Parathyroid adenoma (tissue), 2 donors: Measurements from ENCODE around the gene PTGES3L.
A peak's percentile ranks its signal among the peaks of the same experiment; 100 is the strongest.

Experiments
- H2AFZ ChIP-seq: fragments of 300-600 bp; sonication (generic); one replicate; pipeline ENCODE4 v1.7.0; 2017; ENCODE audit warnings: antibody characterized with exemption, mild to moderate bottlenecking
- H3K27ac ChIP-seq: fragments of 300-600 bp; sonication (generic); one replicate; pipeline ENCODE4 v1.7.0; 2017
- H3K27me3 ChIP-seq: fragments of 300-600 bp; sonication (generic); one replicate; pipeline ENCODE4 v1.7.0; 2017; ENCODE audit warnings: low read length; ENCODE audit not compliant: control insufficient read depth, insufficient read depth
- H3K36me3 ChIP-seq: fragments of 300-600 bp; sonication (generic); one replicate; pipeline ENCODE4 v1.7.0; 2017; ENCODE audit warnings: low read length; ENCODE audit not compliant: control insufficient read depth, insufficient read depth
- H3K4me1 ChIP-seq: fragments of 300-600 bp; sonication (generic); one replicate; pipeline ENCODE4 v1.7.0; 2017; ENCODE audit warnings: control low read depth
- H3K4me2 ChIP-seq: fragments of 300-600 bp; sonication (generic); one replicate; pipeline ENCODE4 v1.7.0; 2017; ENCODE audit warnings: low read length
- H3K4me3 ChIP-seq: fragments of 300-600 bp; sonication (generic); one replicate; pipeline ENCODE4 v1.7.0; 2017; ENCODE audit warnings: low read depth, low read length
- H3K79me2 ChIP-seq: fragments of 300-600 bp; sonication (generic); one replicate; pipeline ENCODE4 v1.7.0; 2017; ENCODE audit warnings: control low read depth
- H3K9ac ChIP-seq: fragments of 300-600 bp; sonication (generic); one replicate; pipeline ENCODE4 v1.7.0; 2017; ENCODE audit warnings: mild to moderate bottlenecking
- H3K9me3 ChIP-seq: fragments of 300-600 bp; sonication (generic); one replicate; pipeline ENCODE4 v1.7.0; 2017; ENCODE audit warnings: low read length; ENCODE audit not compliant: control insufficient read depth
- CTCF ChIP-seq: fragments of 300-600 bp; sonication (generic); IDR thresholded peaks from one replicate; pipeline ENCODE4 v1.7.0; 2017; ENCODE audit warnings: antibody characterized with exemption, mild to moderate bottlenecking
- donor health status: primary hyperparathyroidism.

PTGES3L gene

GRCh38 chr17:43018008-43018853, 38.4 kb upstream of the PTGES3L start:
- Histone ChIP-seq H3K9me3 (no peaks in the 10 kb centered on the region), H3K79me2 (no peaks in the 10 kb centered on the region), H2AFZ (no peak overlapping the region), H3K4me2 (no peak overlapping the region), H3K4me1 (peaks cover 3% of the 10 kb centered on the region), H3K9ac (no peak overlapping the region), H3K27ac (no peak overlapping the region), H3K36me3 (no peaks in the 10 kb centered on the region), H3K27me3 (no peaks in the 10 kb centered on the region), H3K4me3 (no peak overlapping the region)
- TF ChIP-seq CTCF, result no peak

GRCh38 chr17:43016216-43016615, 36.3 kb upstream of the PTGES3L start:
- Histone ChIP-seq H3K9me3 (no peaks in the 10 kb centered on the region), H3K4me1 (peaks cover 3% of the 10 kb centered on the region), H3K27me3 (no peaks in the 10 kb centered on the region), H2AFZ (no peak overlapping the region), H3K4me2 (no peak overlapping the region), H3K9ac (no peak overlapping the region), H3K79me2 (no peaks in the 10 kb centered on the region), H3K4me3 (no peak overlapping the region), H3K36me3 (no peaks in the 10 kb centered on the region), H3K27ac (peak overlapping the region; percentile 32)
- no peak for TF ChIP-seq CTCF

GRCh38 chr17:43015579-43015978, 35.7 kb upstream of the PTGES3L start:
- H3K4me1 ChIP-seq, result peaks cover 3% of the 10 kb centered on the region
- no peaks in the 10 kb centered on the region for H3K9me3 ChIP-seq
- TF ChIP-seq CTCF, result no peak
- no peaks in the 10 kb centered on the region for H3K27me3 ChIP-seq
- H3K4me2 ChIP-seq, result no peak overlapping the region
- H3K36me3 ChIP-seq, result no peaks in the 10 kb centered on the region
- H3K9ac ChIP-seq, result no peak overlapping the region
- no peak overlapping the region for H2AFZ ChIP-seq
- H3K79me2 ChIP-seq, result no peaks in the 10 kb centered on the region
- H3K4me3 ChIP-seq, result no peak overlapping the region
- peak overlapping the region; percentile 49 for H3K27ac ChIP-seq

GRCh38 chr17:43014649-43015542, 35.0 kb upstream of the PTGES3L start:
- Histone ChIP-seq H3K36me3 (no peaks in the 10 kb centered on the region), H3K4me3 (no peak overlapping the region), H3K9ac (no peak overlapping the region), H2AFZ (no peak overlapping the region), H3K4me1 (peaks cover 3% of the 10 kb centered on the region), H3K4me2 (no peak overlapping the region), H3K27ac (peak overlapping the region; percentile 49), H3K79me2 (no peaks in the 10 kb centered on the region), H3K9me3 (no peaks in the 10 kb centered on the region), H3K27me3 (no peaks in the 10 kb centered on the region)
- TF ChIP-seq CTCF, result no peak
